ENCODE data around the gene SLC38A8. TPM values are rescaled to one million over a fixed set of nuclear protein-coding genes. Genes with fewer than 3 reads are reported as not detected.

SLC38A8 gene
- total and polyA plus RNA-seq, 4 donors = 1.2 TPM; not detected in 3

GRCh38 chr16:84029297-84030047 is 13.1 kb downstream of the SLC38A8 start:
- TF ChIP-seq CTCF (IDR thresholded peaks at IDR 0.05; ENCODE audit: control extremely low read depth, extremely low read depth) = no peak
- Histone ChIP-seq H3K9ac (ENCODE audit: insufficient read depth in 1 of 2, low read length in 2 of 2) (no peak overlapping the region), H3K27ac (ENCODE audit: low read depth in 1 of 2, low read length in 1 of 2) (no peak overlapping the region), H3K4me1 (ENCODE audit: control insufficient read depth in 5 of 5, insufficient read depth in 5 of 5, low read length in 5 of 5) (peaks cover 0 to 3% (median 0%) of the 10 kb centered on the region in 5 donors), H3K9me3 (ENCODE audit: control insufficient read depth in 4 of 4, insufficient read depth in 3 of 4, low read length in 3 of 4) (peaks cover 0 to 2% (median 0%) of the 10 kb centered on the region in 4 donors), H3K27me3 (ENCODE audit: control insufficient read depth in 3 of 3, insufficient read depth in 3 of 3, low read length in 2 of 3) (no peaks in the 10 kb centered on the region), H3K4me3 (no peak overlapping the region), H3K36me3 (ENCODE audit: control insufficient read depth in 4 of 4, insufficient read depth in 4 of 4, low read length in 4 of 4) (no peaks in the 10 kb centered on the region)
- DNase-seq (no peak), ATAC-seq (ENCODE audit: insufficient read depth, low FRiP score) (no peak)
- 47 to 65% methylated on average over 14 of the region's 14 CpGs for WGBS, 2 donors

- Histone ChIP-seq H3K4me1 (ENCODE audit: control insufficient read depth in 5 of 5, insufficient read depth in 5 of 5, low read length in 5 of 5) (peaks cover 0 to 3% (median 0%) of the 10 kb centered on the region in 5 donors), H3K4me3 (no peak overlapping the region), H3K36me3 (ENCODE audit: control insufficient read depth in 4 of 4, insufficient read depth in 4 of 4, low read length in 4 of 4) (no peaks in the 10 kb centered on the region), H3K9ac (ENCODE audit: insufficient read depth in 1 of 2, low read length in 2 of 2) (no peak overlapping the region), H3K27ac (ENCODE audit: low read depth in 1 of 2, low read length in 1 of 2) (no peak overlapping the region), H3K27me3 (ENCODE audit: control insufficient read depth in 3 of 3, insufficient read depth in 3 of 3, low read length in 2 of 3) (no peaks in the 10 kb centered on the region), H3K9me3 (ENCODE audit: control insufficient read depth in 4 of 4, insufficient read depth in 3 of 4, low read length in 3 of 4) (peaks cover 0 to 2% (median 0%) of the 10 kb centered on the region in 4 donors)
- ATAC-seq (ENCODE audit: insufficient read depth, low FRiP score) (no peak), DNase-seq (no peak)
- 56 to 70% methylated on average over 15 of the region's 15 CpGs for WGBS, 2 donors
- no peak for TF ChIP-seq CTCF (IDR thresholded peaks at IDR 0.05; ENCODE audit: control extremely low read depth, extremely low read depth)
These were observed 15.0 kb downstream of the SLC38A8 start for GRCh38 chr16:84027625-84028024.

GRCh38 chr16:84026606-84027005 is 16.0 kb downstream of the SLC38A8 start:
- no peak for ATAC-seq (ENCODE audit: insufficient read depth, low FRiP score)
- WGBS, 2 donors = 83 to 89% methylated on average over 10 of the region's 10 CpGs
- DNase-seq = no peak
- Histone ChIP-seq H3K27me3 (ENCODE audit: control insufficient read depth in 3 of 3, insufficient read depth in 3 of 3, low read length in 2 of 3) (no peaks in the 10 kb centered on the region), H3K9ac (ENCODE audit: insufficient read depth in 1 of 2, low read length in 2 of 2) (no peak overlapping the region), H3K4me3 (no peak overlapping the region), H3K9me3 (ENCODE audit: control insufficient read depth in 4 of 4, insufficient read depth in 3 of 4, low read length in 3 of 4) (peaks cover 0 to 7% (median 0%) of the 10 kb centered on the region in 4 donors), H3K27ac (ENCODE audit: low read depth in 1 of 2, low read length in 1 of 2) (no peak overlapping the region), H3K36me3 (ENCODE audit: control insufficient read depth in 4 of 4, insufficient read depth in 4 of 4, low read length in 4 of 4) (no peaks in the 10 kb centered on the region), H3K4me1 (ENCODE audit: control insufficient read depth in 5 of 5, insufficient read depth in 5 of 5, low read length in 5 of 5) (peaks cover 0 to 3% (median 0%) of the 10 kb centered on the region in 5 donors)
- TF ChIP-seq CTCF (IDR thresholded peaks at IDR 0.05; ENCODE audit: control extremely low read depth, extremely low read depth) = no peak

All from lung (tissue), 12 donors.